Type B pancreatic cell (in vitro differentiated cells): Measurements from ENCODE around the gene PKP3. TPM values are rescaled to one million over a fixed set of nuclear protein-coding genes. Genes with fewer than 3 reads are reported as not detected.
A peak's percentile ranks its signal among the peaks of the same experiment; 100 is the strongest.

Experiments used
- DNase-seq: peaks from one replicate; pipeline ENCODE4 v3.0.0; 2021; ENCODE audit warnings: mixed read lengths; ENCODE audit not compliant: unreplicated experiment; ENCODE audit errors: extremely low spot score
- H3K27ac Mint-ChIP-seq: 2 replicates; pipeline ENCODE4 v1.8.0; 2021; ENCODE audit warnings: mild to moderate bottlenecking, mixed read lengths
- H3K27me3 Mint-ChIP-seq: 2 replicates; pipeline ENCODE4 v1.8.0; 2021; ENCODE audit warnings: mixed read lengths
- H3K36me3 Mint-ChIP-seq: 2 replicates; pipeline ENCODE4 v1.8.0; 2021; ENCODE audit warnings: mixed read lengths
- H3K4me1 Mint-ChIP-seq: one replicate; pipeline ENCODE4 v1.8.0; 2021; ENCODE audit warnings: mixed read lengths; ENCODE audit not compliant: unreplicated experiment
- H3K4me3 Mint-ChIP-seq: 2 replicates; pipeline ENCODE4 v1.8.0; 2021; ENCODE audit warnings: mild to moderate bottlenecking, mixed read lengths
- H3K9me3 Mint-ChIP-seq: 2 replicates; pipeline ENCODE4 v1.8.0; 2021; ENCODE audit warnings: mixed read lengths
- CTCF ChIP-seq: fragments of 200-600 bp; sonication (generic); conservative IDR thresholded peaks from 2 replicates; pipeline ENCODE4 v1.5.0; 2021; ENCODE audit warnings: antibody characterized with exemption, mild to moderate bottlenecking
- total RNA-seq: library from RNA; stranded (reverse); gene quantifications from 2 replicates; pipeline ENCODE4 v1.2.1, GENCODE V29; 2021; ENCODE audit warnings: low replicate concordance

PKP3 gene
- total RNA-seq, 1 donor from 2014 or later, result 51.6 TPM

GRCh38 chr11:416757-417621 is 23.0 kb downstream of the PKP3 start:
- no peak for TF ChIP-seq CTCF
- Mint-ChIP-seq H3K4me3 (peak overlapping the region; percentile 54), H3K36me3 (no peaks in the 10 kb centered on the region), H3K4me1 (peaks cover 8% of the 10 kb centered on the region), H3K27me3 (peaks cover 32% of the 10 kb centered on the region), H3K9me3 (no peaks in the 10 kb centered on the region), H3K27ac (no peak overlapping the region)
- DNase-seq, result no peak

- Mint-ChIP-seq H3K27ac (peak overlapping the region; percentile 56), H3K27me3 (peaks cover 35% of the 10 kb centered on the region)
Measured at GRCh38 chr11:417652-418342, 23.8 kb downstream of the PKP3 start.

GRCh38 chr11:418343-419247 is 24.6 kb downstream of the PKP3 start:
- no peaks in the 10 kb centered on the region for H3K9me3 Mint-ChIP-seq
- no peak for TF ChIP-seq CTCF
- no peaks in the 10 kb centered on the region for H3K36me3 Mint-ChIP-seq
- H3K27ac Mint-ChIP-seq, result no peak overlapping the region
- peaks cover 8% of the 10 kb centered on the region for H3K4me1 Mint-ChIP-seq
- H3K27me3 Mint-ChIP-seq, result peaks cover 35% of the 10 kb centered on the region
- H3K4me3 Mint-ChIP-seq, result peak overlapping the region; percentile 34
- no peak for DNase-seq

More at GRCh38 chr11:417652-418342, 23.8 kb downstream of the PKP3 start:
- no peak for TF ChIP-seq CTCF
- H3K4me3 Mint-ChIP-seq, result peak overlapping the region; percentile 79
- peaks cover 8% of the 10 kb centered on the region for H3K4me1 Mint-ChIP-seq
- no peaks in the 10 kb centered on the region for H3K36me3 Mint-ChIP-seq
- no peaks in the 10 kb centered on the region for H3K9me3 Mint-ChIP-seq
- no peak for DNase-seq

- no peak for DNase-seq
- Mint-ChIP-seq H3K27me3 (peaks cover 35% of the 10 kb centered on the region), H3K27ac (no peak overlapping the region), H3K9me3 (no peaks in the 10 kb centered on the region), H3K4me3 (no peak overlapping the region), H3K36me3 (no peaks in the 10 kb centered on the region), H3K4me1 (peaks cover 8% of the 10 kb centered on the region)
- no peak for TF ChIP-seq CTCF
Measured at GRCh38 chr11:419248-420005, 25.4 kb downstream of the PKP3 start.
